Measurements from ENCODE around the gene SLC6A8.

The SLC6A8 gene

DNA sequence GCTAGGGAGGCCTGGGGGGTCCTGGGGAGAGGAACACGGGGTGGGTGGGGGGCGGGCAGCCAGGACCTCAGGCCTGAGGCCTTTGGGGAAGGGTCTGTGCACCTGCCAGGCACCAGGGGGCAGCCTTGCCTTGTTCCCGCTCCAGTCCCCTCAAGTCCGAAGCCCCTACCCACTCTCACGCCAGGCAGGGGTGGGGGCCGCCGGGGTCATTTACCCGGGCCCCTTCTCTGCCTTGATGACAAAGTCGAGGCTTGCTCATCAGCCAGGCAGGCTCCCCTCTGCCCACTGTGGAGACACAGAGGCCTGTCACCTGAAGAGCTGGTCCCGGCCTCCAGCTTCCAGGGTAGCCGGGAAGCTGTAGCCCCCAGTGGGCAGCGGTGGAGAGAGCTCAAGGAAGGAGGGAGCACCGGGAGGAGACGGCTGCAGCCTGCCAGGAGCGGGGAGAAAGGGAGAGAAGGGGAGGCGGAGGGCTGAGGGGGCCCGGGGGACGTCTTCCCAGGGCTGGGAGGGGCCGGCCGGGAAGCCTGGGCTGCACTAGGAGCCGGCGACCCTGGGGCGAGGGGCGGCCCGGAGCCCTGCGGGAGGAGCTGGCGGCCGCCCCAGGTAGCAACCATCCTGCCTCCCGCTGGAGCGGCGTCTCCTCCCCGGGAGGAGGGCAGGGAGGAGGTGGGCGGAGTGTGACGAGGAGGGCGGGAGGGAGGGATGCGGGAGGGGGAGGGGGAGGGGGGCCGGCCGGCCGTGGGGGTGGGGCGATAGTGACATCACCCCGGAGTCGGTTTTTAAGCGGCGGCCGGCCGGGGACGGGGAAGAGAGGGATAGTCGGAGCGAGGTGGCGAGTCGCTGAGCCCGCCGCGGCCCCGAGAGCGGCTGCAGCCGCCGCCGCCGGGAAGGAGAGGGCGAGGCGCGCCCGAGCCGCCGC, at the start of gene SLC6A8:
TSS of gene SLC6A8 (plus strand) at position 806 of the 919 bp plus-strand sequence. CDS start 649 bp downstream, outside the sequence.
- no peak for DNase-seq (ENCODE audit: low read depth)
- TF ChIP-seq, protein P1, sequence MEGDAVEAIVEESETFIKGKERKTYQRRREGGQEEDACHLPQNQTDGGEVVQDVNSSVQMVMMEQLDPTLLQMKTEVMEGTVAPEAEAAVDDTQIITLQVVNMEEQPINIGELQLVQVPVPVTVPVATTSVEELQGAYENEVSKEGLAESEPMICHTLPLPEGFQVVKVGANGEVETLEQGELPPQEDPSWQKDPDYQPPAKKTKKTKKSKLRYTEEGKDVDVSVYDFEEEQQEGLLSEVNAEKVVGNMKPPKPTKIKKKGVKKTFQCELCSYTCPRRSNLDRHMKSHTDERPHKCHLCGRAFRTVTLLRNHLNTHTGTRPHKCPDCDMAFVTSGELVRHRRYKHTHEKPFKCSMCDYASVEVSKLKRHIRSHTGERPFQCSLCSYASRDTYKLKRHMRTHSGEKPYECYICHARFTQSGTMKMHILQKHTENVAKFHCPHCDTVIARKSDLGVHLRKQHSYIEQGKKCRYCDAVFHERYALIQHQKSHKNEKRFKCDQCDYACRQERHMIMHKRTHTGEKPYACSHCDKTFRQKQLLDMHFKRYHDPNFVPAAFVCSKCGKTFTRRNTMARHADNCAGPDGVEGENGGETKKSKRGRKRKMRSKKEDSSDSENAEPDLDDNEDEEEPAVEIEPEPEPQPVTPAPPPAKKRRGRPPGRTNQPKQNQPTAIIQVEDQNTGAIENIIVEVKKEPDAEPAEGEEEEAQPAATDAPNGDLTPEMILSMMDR (IDR thresholded peaks at IDR 0.05; ENCODE audit: control insufficient read depth, extremely low read depth, insufficient read depth), result peak; percentile 37; the same call in 1 of the 2 replicates
- H3K4me3 ChIP-seq (ENCODE audit: low read depth, low read length), result peak within 1 kb of the TSS; percentile 46

DNA sequence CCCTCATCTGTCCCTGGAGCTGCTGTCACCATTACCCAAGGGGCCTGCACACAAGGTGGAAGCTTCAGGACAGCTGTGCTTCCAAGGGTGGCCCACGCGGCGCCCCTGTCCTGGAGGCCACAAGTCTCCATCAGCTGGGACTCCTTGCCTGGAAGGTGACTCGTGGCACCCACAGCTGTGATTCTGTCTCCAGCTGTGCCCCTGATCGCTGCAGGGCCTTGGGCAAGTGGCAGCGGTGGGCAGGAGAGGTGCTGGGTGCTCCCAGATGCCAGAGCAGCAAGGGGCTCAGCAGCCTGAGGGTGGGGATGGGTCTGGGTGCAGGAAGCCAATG, 49.7 kb upstream of the SLC6A8 start:
- no peak overlapping the region for H3K4me3 ChIP-seq (ENCODE audit: low read depth, low read length)
- no peak for DNase-seq (ENCODE audit: low read depth)
- TF ChIP-seq, protein P1 (IDR thresholded peaks at IDR 0.05; ENCODE audit: control insufficient read depth, extremely low read depth, insufficient read depth), result no peak

DNA sequence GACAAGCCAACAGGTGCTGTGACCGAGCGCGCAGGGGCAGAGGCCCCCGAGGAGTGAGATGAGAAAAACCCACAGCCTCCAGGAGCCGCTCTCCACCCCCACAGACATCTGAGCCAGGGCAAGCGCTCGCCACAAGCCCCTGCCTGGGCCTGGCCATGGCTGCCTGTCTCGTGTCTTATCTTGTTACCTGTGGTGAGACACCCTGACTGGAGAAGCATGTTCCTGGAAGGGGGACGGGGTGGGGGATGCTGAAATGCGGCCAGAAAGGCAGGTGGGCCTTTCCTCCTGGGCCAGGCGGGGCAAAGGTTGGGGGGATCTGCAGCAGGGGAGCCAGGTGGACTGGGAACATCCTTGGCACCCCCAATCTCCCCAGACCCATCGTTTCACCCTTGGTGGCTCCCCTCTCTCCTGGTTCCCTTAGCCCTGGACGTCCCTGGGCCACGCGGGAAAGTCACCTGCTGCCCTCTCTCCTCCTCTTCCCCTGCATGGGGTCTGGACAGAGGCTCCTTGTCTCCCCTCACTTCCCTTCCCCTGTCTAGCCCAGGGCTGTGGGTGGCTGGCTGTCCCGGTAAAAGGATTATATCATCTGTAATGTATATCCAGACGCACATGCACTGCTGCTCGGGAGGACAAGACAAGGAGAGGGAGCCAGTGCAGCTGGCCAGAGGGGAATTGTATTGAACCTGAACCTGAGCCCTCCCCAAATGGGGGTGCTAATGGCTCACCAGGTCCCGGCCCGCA, 49.1 kb upstream of the SLC6A8 start:
- TF ChIP-seq, protein P1 (IDR thresholded peaks at IDR 0.05; ENCODE audit: control insufficient read depth, extremely low read depth, insufficient read depth), result no peak
- no peak overlapping the region for H3K4me3 ChIP-seq (ENCODE audit: low read depth, low read length)
- DNase-seq (ENCODE audit: low read depth), result no peak

DNA sequence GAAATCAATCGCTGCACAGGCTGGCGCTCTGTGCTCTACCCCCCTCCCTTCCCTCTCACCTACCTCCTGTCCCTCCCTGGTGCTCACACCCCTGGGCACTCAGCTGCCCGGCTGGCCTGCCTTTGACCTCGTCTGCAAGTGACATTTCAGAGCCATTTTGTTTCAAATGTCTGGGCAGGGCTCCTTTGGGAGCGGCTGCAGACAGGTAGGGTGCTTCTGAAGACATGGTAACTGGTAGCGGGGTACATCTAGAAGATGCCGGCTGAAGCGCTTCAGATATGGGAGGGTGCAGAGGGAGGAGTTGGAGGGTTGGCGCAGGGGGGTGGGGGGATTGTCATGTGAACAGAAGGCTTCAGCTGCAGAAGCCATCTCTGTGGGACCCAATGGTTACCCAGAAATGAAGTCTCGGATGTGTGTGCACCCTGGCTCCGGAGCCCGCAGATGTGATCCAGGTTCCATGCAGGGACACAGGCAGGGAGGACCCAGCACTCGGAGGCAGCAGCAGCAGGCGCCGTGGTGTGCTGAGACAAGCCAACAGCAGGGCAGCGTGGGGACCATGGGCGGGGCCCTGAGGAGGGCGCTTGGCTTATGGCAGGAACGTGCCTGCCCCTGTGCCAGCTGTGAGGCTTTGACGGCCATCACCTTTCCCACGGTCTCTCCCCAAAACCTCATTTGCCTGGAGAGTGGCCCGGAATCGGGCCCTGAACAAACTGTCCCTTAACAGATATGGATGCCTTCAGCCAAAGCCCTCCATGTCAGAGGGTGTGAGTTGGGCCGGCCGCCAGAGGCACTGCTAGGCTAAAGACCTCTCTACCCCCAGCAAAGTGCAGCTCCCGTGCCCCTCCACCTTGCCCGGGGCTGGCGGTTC, 48.3 kb upstream of the SLC6A8 start:
- TF ChIP-seq, protein P1 (IDR thresholded peaks at IDR 0.05; ENCODE audit: control insufficient read depth, extremely low read depth, insufficient read depth), result no peak
- H3K4me3 ChIP-seq (ENCODE audit: low read depth, low read length), result no peak overlapping the region
- DNase-seq (ENCODE audit: low read depth), result no peak

DNA sequence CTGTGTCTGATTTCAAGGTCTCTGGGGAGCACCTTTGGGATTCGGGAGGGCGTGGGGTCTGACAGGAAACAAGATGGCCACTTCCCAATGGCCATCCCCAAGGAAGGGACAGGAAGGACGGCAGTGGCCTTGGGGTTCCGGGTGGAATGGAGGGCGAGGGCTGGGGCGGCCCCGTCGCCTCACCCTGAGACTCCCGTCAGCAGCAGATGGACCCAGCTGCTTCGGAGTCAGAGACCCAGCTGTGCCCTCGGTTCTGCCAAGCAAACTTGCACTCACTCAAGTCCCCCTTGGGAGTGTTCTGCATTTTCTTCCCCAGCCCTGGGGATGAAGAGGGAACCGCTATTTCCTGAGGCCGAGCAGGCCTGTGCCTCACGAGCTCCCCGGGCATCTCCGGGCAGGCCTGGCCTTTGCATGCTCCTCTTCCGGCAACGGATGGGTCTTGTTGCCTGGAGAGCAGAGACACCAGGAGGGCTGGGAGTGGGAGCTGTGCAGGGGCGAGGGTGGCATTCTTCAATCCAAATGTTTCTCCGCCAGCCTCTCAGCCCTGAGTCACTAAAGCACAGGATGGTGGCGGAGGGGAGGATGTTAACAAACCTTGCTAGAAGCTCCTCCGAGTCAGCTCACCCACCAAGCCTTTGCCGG, 47.6 kb upstream of the SLC6A8 start:
- H3K4me3 ChIP-seq (ENCODE audit: low read depth, low read length), result no peak overlapping the region
- DNase-seq (ENCODE audit: low read depth), result no peak
- TF ChIP-seq, protein P1 (IDR thresholded peaks at IDR 0.05; ENCODE audit: control insufficient read depth, extremely low read depth, insufficient read depth), result no peak
